Spleen (tissue), 7 donors: ENCODE data around the gene NPR2.

Experiments
- POLR2A ChIP-seq, 3 donors: fragments of 450-650 bp; IDR thresholded peaks; one replicate each; pipeline ENCODE4 v1.5.1; 2017; ENCODE audit warnings: antibody characterized with exemption in 3 of 3, mild to moderate bottlenecking in 1 of 3
- TF ChIP-seq, protein P1 (sequence below), 11 experiments: fragments of 200-600 bp in 7 of 11; fragments of 450-650 bp in 4 of 11; sonication (generic) in 4 of 11; IDR thresholded peaks in 8 of 11; conservative IDR thresholded peaks in 3 of 11; 1 replicate in 7 of 11; 2 replicates in 4 of 11; pipeline versions ENCODE4 v1.4.0 to v1.8.0; 2016 to 2021; ENCODE audit warnings: antibody characterized with exemption in 11 of 11, inconsistent platforms in 4 of 11, mild to moderate bottlenecking in 1 of 11
- donor health status: DM: no; HTN: no; CAD: no; lungs with moderate emphysema.
- donor health status: DM: no; HTN: no; CAD: no.
- donor health status: DM: no; HTN: no; CAD: no.

DNA sequence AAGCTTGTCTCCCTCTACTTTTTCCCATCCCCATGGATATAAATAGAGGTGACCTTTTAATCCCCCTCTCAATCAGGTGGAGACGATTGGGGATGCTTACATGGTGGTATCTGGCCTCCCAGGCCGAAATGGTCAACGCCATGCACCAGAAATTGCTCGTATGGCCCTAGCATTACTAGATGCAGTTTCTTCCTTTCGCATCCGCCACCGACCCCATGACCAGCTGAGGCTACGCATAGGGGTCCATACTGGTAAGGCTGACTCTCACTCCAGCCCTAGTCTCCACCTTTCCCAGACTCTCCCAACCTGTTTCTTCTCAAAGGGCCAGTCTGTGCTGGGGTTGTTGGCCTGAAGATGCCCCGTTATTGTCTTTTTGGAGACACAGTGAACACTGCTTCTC, 17.0 kb downstream of the NPR2 start:
- TF ChIP-seq, protein P1, sequence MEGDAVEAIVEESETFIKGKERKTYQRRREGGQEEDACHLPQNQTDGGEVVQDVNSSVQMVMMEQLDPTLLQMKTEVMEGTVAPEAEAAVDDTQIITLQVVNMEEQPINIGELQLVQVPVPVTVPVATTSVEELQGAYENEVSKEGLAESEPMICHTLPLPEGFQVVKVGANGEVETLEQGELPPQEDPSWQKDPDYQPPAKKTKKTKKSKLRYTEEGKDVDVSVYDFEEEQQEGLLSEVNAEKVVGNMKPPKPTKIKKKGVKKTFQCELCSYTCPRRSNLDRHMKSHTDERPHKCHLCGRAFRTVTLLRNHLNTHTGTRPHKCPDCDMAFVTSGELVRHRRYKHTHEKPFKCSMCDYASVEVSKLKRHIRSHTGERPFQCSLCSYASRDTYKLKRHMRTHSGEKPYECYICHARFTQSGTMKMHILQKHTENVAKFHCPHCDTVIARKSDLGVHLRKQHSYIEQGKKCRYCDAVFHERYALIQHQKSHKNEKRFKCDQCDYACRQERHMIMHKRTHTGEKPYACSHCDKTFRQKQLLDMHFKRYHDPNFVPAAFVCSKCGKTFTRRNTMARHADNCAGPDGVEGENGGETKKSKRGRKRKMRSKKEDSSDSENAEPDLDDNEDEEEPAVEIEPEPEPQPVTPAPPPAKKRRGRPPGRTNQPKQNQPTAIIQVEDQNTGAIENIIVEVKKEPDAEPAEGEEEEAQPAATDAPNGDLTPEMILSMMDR (IDR thresholded peaks at IDR 0.05 in 8 of 11, conservative IDR thresholded peaks at IDR 0.05 in 3 of 11): no peak
- TF ChIP-seq POLR2A (IDR thresholded peaks at IDR 0.05): no peak
